Germinal center (tissue), 1 donor: ENCODE results near the gene STYX.
A peak's percentile ranks its signal among the peaks of the same experiment; 100 is the strongest.

ENCODE experiments used
- DNase-seq: peaks from one replicate; pipeline ENCODE4 v3.0.0; 2012; ENCODE audit warnings: mixed read lengths, low spot score

STYX gene

GRCh38 chr14:52729925-52730708 lies at the start of gene STYX:
TSS of gene STYX (plus strand) at chr14:52730166. CDS start at chr14:52730475, 309 bp downstream.
- peak; percentile 90 for DNase-seq

GRCh38 chr14:52683985-52684520 lies 45.9 kb upstream of the STYX start:
- DNase-seq = no peak

- no peak for DNase-seq
These were observed 43.8 kb upstream of the STYX start for GRCh38 chr14:52686176-52686575.

- no peak for DNase-seq
These were observed 38.8 kb upstream of the STYX start for GRCh38 chr14:52690983-52691760.

GRCh38 chr14:52692248-52692962 lies 37.6 kb upstream of the STYX start:
- DNase-seq = no peak

- DNase-seq = no peak
These were observed 36.9 kb upstream of the STYX start for GRCh38 chr14:52693036-52693435.

GRCh38 chr14:52693532-52693931 lies 36.4 kb upstream of the STYX start:
- no peak for DNase-seq

GRCh38 chr14:52694761-52695480 lies 35.0 kb upstream of the STYX start:
- peak; percentile 38 for DNase-seq

- DNase-seq = peak; percentile 53
These were observed 34.4 kb upstream of the STYX start, which contains the start of gene ERO1A for GRCh38 chr14:52695481-52696091. TSS of gene ERO1A (minus strand) at chr14:52695558. CDS start at chr14:52695481, 77 bp downstream.

GRCh38 chr14:52700701-52701172 lies 29.2 kb upstream of the STYX start:
- DNase-seq = no peak

GRCh38 chr14:52701223-52701622 lies 28.7 kb upstream of the STYX start:
- DNase-seq = no peak

- DNase-seq = no peak
These were observed 26.7 kb upstream of the STYX start for GRCh38 chr14:52703225-52703624.

- DNase-seq = no peak
These were observed 26.3 kb upstream of the STYX start for GRCh38 chr14:52703664-52704063.

GRCh38 chr14:52706286-52706685 lies 23.7 kb upstream of the STYX start:
- no peak for DNase-seq

GRCh38 chr14:52706724-52707706 lies 23.0 kb upstream of the STYX start, which contains the start of gene PSMC6:
TSS of gene PSMC6 (plus strand) at chr14:52707200. CDS start at chr14:52707220, 20 bp downstream.
- peak; percentile 95 for DNase-seq

- no peak for DNase-seq
These were observed 18.3 kb upstream of the STYX start for GRCh38 chr14:52711666-52712065.

- DNase-seq = no peak
These were observed 13.8 kb upstream of the STYX start for GRCh38 chr14:52716155-52716554.

- DNase-seq = no peak
These were observed 6.2 kb upstream of the STYX start for GRCh38 chr14:52723514-52724359.

- DNase-seq = no peak
These were observed 5.7 kb upstream of the STYX start for GRCh38 chr14:52724360-52724644.
